Endothelial cell of umbilical vein (primary cell): ENCODE measurements around the gene CTNND2. TPM values are rescaled to one million over a fixed set of nuclear protein-coding genes. Genes with fewer than 3 reads are reported as not detected.

Experiments used
- BruUV-seq: library from RNA; stranded (reverse); fragments of 400-500 nt; replicated peaks from 2 replicates; lab custom pipeline; 2021; lab: Mats Ljungman, UMichigan
- CTCF ChIA-PET: fragments of 300-600, 350-600 bp; sonication (Branson Sonifier 250); formaldehyde crosslinking; loops from one replicate; lab custom pipeline; 2021; ENCODE audit warnings: antibody characterized with exemption, inconsistent platforms; lab: Charles Lee
- POLR2A ChIA-PET: fragments of 300-600, 350-600 bp; sonication (Branson Sonifier 250); formaldehyde crosslinking; loops from one replicate; lab custom pipeline; 2021; ENCODE audit warnings: antibody characterized with exemption, inconsistent platforms; lab: Charles Lee
- DNase-seq: peaks from one replicate; pipeline ENCODE4 v3.0.0-alpha.2; 2011; ENCODE audit warnings: low read depth, low spot score
- FAIRE-seq: peaks from 2 replicates; lab custom pipeline; 2011; peaks lifted over from hg19 to GRCh38; lab: Jason Lieb, UNC
- H2AFZ ChIP-seq: 2 replicates; pipeline ENCODE4 v1.6.0; 2012; ENCODE audit warnings: low read depth, low read length, control low read depth, inconsistent platforms
- H3K27ac ChIP-seq: 2 replicates; pipeline ENCODE4 v1.5.1; 2011; ENCODE audit warnings: low read depth, mild to moderate bottlenecking, control low read depth, low read length, moderate library complexity; ENCODE audit not compliant: insufficient read depth
- H3K27me3 ChIP-seq, 2 experiments: 2 replicates each; pipeline versions ENCODE4 v1.6.0 to v1.6.1; 2011; ENCODE audit warnings: low read length in 2 of 2, mixed read lengths in 1 of 2; ENCODE audit not compliant: control insufficient read depth in 2 of 2, insufficient read depth in 2 of 2
- H3K36me3 ChIP-seq, 2 experiments: 2 replicates in 1 of 2; 3 replicates in 1 of 2; pipeline ENCODE4 v1.5.1; 2011; ENCODE audit warnings: low read length in 2 of 2, mild to moderate bottlenecking in 1 of 2, moderate library complexity in 1 of 2; ENCODE audit not compliant: control insufficient read depth in 2 of 2, insufficient read depth in 2 of 2; ENCODE audit errors: extremely low read depth in 1 of 2
- H3K4me1 ChIP-seq: 3 replicates; pipeline ENCODE4 v1.5.1; 2011; ENCODE audit warnings: mild to moderate bottlenecking, low read length; ENCODE audit not compliant: control insufficient read depth, insufficient read depth; ENCODE audit errors: extremely low read depth
- H3K4me2 ChIP-seq: 2 replicates; pipeline ENCODE4 v1.6.1; 2011; ENCODE audit warnings: low read length, control low read depth, mixed read lengths; ENCODE audit not compliant: insufficient read depth
- H3K4me3 ChIP-seq, 3 experiments: fragments of 200-600 bp in 1 of 3; sonication (generic), shearing (Covaris generic) in 1 of 3; replicated peaks in 1 of 3; 2 replicates each; pipeline ENCODE4 v1.5.1; 2011 to 2016; ENCODE audit warnings: control low read depth in 3 of 3, low read length in 3 of 3, mild to moderate bottlenecking in 2 of 3, inconsistent platforms in 1 of 3, low read depth in 1 of 3, moderate library complexity in 1 of 3; ENCODE audit not compliant: insufficient read depth in 1 of 3
- H3K79me2 ChIP-seq: 2 replicates; pipeline ENCODE4 v1.6.0; 2012; ENCODE audit warnings: low read length, inconsistent platforms; ENCODE audit not compliant: control insufficient read depth, insufficient read depth
- H3K9ac ChIP-seq: replicated peaks from 2 replicates; pipeline ENCODE3; 2011; ENCODE audit warnings: low read length, control low read depth; ENCODE audit not compliant: insufficient read depth; ENCODE audit errors: extremely low read depth
- H3K9me1 ChIP-seq: replicated peaks from 3 replicates; pipeline ENCODE4 v1.6.0; 2011; ENCODE audit warnings: mild to moderate bottlenecking, low read length; ENCODE audit not compliant: control insufficient read depth, insufficient read depth; ENCODE audit errors: extremely low read depth
- H3K9me3 ChIP-seq: replicated peaks from 2 replicates; pipeline ENCODE4 v1.5.1; 2012; ENCODE audit warnings: low read length, inconsistent platforms; ENCODE audit not compliant: control insufficient read depth, insufficient read depth
- H4K20me1 ChIP-seq: replicated peaks from 2 replicates; pipeline ENCODE3; 2011; ENCODE audit warnings: mild to moderate bottlenecking, low read length; ENCODE audit not compliant: control insufficient read depth, insufficient read depth; ENCODE audit errors: extremely low read depth
- CTCF ChIP-seq, 2 donors: IDR thresholded peaks; 1 replicate in 1 of 2; 2 replicates in 1 of 2; pipeline ENCODE4 v1.5.1; 2011; ENCODE audit warnings: low read length in 2 of 2, mild to moderate bottlenecking in 2 of 2, moderate library complexity in 2 of 2, control low read depth in 1 of 2, inconsistent platforms in 1 of 2, low read depth in 1 of 2; ENCODE audit not compliant: insufficient read depth in 1 of 2; ENCODE audit errors: extremely low read depth in 1 of 2
- EZH2 ChIP-seq: IDR thresholded peaks from 2 replicates; pipeline ENCODE4 v1.6.1; 2012; ENCODE audit warnings: borderline replicate concordance, low read depth, mild to moderate bottlenecking, moderate library complexity, low read length, inconsistent platforms; ENCODE audit not compliant: severe bottlenecking
- FOS ChIP-seq: IDR thresholded peaks from 2 replicates; pipeline ENCODE4 v1.6.1; 2011; ENCODE audit warnings: mild to moderate bottlenecking, low read length, moderate library complexity, borderline replicate concordance; ENCODE audit not compliant: insufficient read depth
- GATA2 ChIP-seq: IDR thresholded peaks from 2 replicates; pipeline ENCODE4 v1.7.0; 2011; ENCODE audit warnings: low read depth, mild to moderate bottlenecking, moderate library complexity, mixed read lengths, low read length; ENCODE audit not compliant: insufficient read length, insufficient read depth
- JUN ChIP-seq: IDR thresholded peaks from 2 replicates; pipeline ENCODE4 v1.6.1; 2011; ENCODE audit warnings: borderline replicate concordance, low read depth; ENCODE audit not compliant: insufficient read length, insufficient read depth
- MAX ChIP-seq: IDR thresholded peaks from 2 replicates; pipeline ENCODE4 v1.6.1; 2011; ENCODE audit not compliant: insufficient read depth, insufficient read length
- MYC ChIP-seq: IDR thresholded peaks from one replicate; pipeline ENCODE4 v1.6.1; 2011; ENCODE audit warnings: mild to moderate bottlenecking, low read depth, low read length
- POLR2A ChIP-seq: IDR thresholded peaks from 2 replicates; pipeline ENCODE4 v1.6.1; 2012; ENCODE audit warnings: low read depth, mild to moderate bottlenecking, control low read depth, low read length
- POLR2AphosphoS5 ChIP-seq: IDR thresholded peaks from 2 replicates; pipeline ENCODE4 v1.6.1; 2012; ENCODE audit warnings: low read depth, mild to moderate bottlenecking, control low read depth, low read length, moderate library complexity; ENCODE audit not compliant: insufficient read depth
- dilution Hi-C: fragments of 300-500 bp; cut with MboI; formaldehyde crosslinking; loops from one replicate; pipeline ENCODE4 v1.15.0; 2019; ENCODE audit warnings: low sequenced_read_pairs; ENCODE audit not compliant: extremely low pct_ligation_motif_present
- intact Hi-C: fragments of 100-400 bp; cut with micrococcal nuclease; formaldehyde crosslinking; loops from one replicate; pipeline ENCODE4 v1.10.0; 2022
- polyA plus RNA-seq, 4 experiments: library from polyadenylated mRNA; depleted of rRNA in 3 of 4; stranded (reverse) in 3 of 4; unstranded in 1 of 4; fragments of >200 nt; gene quantifications; 2 replicates each; pipeline versions ENCODE4 v1.2.1 to v1.2.3, GENCODE V29; 2011 to 2012; ENCODE audit warnings: missing spikeins in 1 of 4
- total RNA-seq: library from RNA; stranded (reverse); gene quantifications from 2 replicates; pipeline ENCODE4 v1.2.3, GENCODE V29; 2021

The CTNND2 gene
- total and polyA plus RNA-seq, 2 donors (not counting 3 experiments of a cell fraction or from before 2014, with no cell fraction given): not detected

- BruUV-seq: no TSS peak
- H2AFZ ChIP-seq: no peak overlapping the region
- no peak overlapping the region for H3K4me2 ChIP-seq
- H3K9me3 ChIP-seq: no peaks in the 10 kb centered on the region
- ChIA-PET CTCF (no interaction called here), POLR2A (no interaction called here)
- H3K27ac ChIP-seq: no peak overlapping the region
- no peak for DNase-seq
- no peaks in the 10 kb centered on the region for H3K9me1 ChIP-seq
- H3K79me2 ChIP-seq: no peaks in the 10 kb centered on the region
- H3K9ac ChIP-seq: no peak overlapping the region
- no peak for FAIRE-seq
- H4K20me1 ChIP-seq: no peaks in the 10 kb centered on the region
- intact Hi-C loops: no loop called here
- H3K36me3 ChIP-seq: no peaks in the 10 kb centered on the region
- H3K4me3 ChIP-seq: no peak overlapping the region
- H3K4me1 ChIP-seq: no peaks in the 10 kb centered on the region
- dilution Hi-C loops: no loop called here
- peaks cover 6 to 8% of the 10 kb centered on the region in 2 experiments for H3K27me3 ChIP-seq
- TF ChIP-seq GATA2 (no peak), JUN (no peak), POLR2A (no peak), POLR2AphosphoS5 (no peak), EZH2 (no peak), MYC (no peak), MAX (no peak), FOS (no peak)
Measured at GRCh38 chr5:11909471-11909870, 5.2 kb upstream of the CTNND2 start.

GRCh38 chr5:11906497-11906896 is 2.3 kb upstream of the CTNND2 start:
- dilution Hi-C loops (no loop called here), intact Hi-C loops (no loop called here)
- H2AFZ ChIP-seq: no peak overlapping the region
- H3K27me3 ChIP-seq: peaks cover 16 to 27% of the 10 kb centered on the region in 2 experiments
- POLR2A ChIA-PET: no interaction called here
- H3K36me3 ChIP-seq: no peaks in the 10 kb centered on the region
- CTCF ChIA-PET: no interaction called here
- no peak overlapping the region for H3K9ac ChIP-seq
- no peak overlapping the region for H3K27ac ChIP-seq
- H4K20me1 ChIP-seq: no peaks in the 10 kb centered on the region
- no peaks in the 10 kb centered on the region for H3K9me3 ChIP-seq
- FAIRE-seq (no peak), DNase-seq (no peak)
- H3K79me2 ChIP-seq: no peaks in the 10 kb centered on the region
- H3K9me1 ChIP-seq: no peaks in the 10 kb centered on the region
- H3K4me3 ChIP-seq: no peak overlapping the region
- H3K4me2 ChIP-seq: no peak overlapping the region
- BruUV-seq: no TSS peak
- no peaks in the 10 kb centered on the region for H3K4me1 ChIP-seq
- TF ChIP-seq CTCF (IDR thresholded peaks at IDR 0.05; ENCODE audit: extremely low read depth in 1 of 2, insufficient read depth in 1 of 2, low read depth in 1 of 2, low read length in 2 of 2) (no peak), GATA2 (no peak), MAX (no peak), EZH2 (no peak), POLR2A (no peak), MYC (no peak), POLR2AphosphoS5 (no peak)
